GM12872 (cell line): ENCODE measurements around the gene FBXO42.

Experiments
- CTCF ChIP-seq: IDR thresholded peaks from 3 replicates; pipeline ENCODE4 v1.5.1; 2011; ENCODE audit warnings: low read depth, mild to moderate bottlenecking, low read length, moderate library complexity; ENCODE audit not compliant: insufficient read depth

Gene FBXO42

GRCh38 chr1:16253332-16253922 lies 98.9 kb downstream of the FBXO42 start:
- TF ChIP-seq CTCF, result no peak

DNA sequence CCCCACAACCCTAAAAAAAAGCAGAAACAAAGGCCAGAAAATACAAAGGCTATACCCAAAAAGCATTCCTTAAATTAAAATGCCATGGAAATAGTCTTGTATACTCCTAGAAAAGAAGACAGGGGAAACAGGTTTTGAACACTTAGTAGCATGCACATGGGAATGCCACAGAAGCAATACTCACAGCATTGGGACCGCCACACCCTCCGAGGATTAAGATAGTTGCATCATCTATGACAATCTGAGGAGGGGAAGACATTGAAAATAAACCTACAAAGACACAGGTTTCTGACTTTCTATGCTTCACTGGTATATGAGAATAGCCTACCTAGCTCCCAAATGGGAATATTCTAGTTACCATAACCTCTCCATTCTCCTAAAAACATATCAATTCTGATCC lies 99.4 kb downstream of the FBXO42 start:
- TF ChIP-seq CTCF, result no peak

DNA sequence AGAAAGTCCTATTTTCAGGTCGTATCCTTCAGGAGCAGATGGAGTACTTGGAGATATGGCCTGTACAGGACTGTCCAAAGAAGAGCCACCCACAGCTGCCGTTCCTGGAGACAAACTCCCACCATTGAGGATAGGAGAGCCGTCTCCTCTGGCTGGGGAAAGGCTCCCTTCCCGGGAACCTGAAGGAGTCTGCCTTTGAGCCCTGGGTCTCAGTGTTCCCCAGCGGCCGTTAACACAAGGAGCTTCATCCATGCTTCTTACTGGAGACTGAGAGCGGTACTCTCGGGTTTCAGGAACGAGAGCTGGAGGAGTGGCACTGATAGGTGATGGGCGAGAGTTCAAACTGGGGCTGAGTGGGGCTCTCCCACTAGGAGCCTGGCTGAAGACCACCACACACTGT lies 100.9 kb downstream of the FBXO42 start:
- no peak for TF ChIP-seq CTCF

DNA sequence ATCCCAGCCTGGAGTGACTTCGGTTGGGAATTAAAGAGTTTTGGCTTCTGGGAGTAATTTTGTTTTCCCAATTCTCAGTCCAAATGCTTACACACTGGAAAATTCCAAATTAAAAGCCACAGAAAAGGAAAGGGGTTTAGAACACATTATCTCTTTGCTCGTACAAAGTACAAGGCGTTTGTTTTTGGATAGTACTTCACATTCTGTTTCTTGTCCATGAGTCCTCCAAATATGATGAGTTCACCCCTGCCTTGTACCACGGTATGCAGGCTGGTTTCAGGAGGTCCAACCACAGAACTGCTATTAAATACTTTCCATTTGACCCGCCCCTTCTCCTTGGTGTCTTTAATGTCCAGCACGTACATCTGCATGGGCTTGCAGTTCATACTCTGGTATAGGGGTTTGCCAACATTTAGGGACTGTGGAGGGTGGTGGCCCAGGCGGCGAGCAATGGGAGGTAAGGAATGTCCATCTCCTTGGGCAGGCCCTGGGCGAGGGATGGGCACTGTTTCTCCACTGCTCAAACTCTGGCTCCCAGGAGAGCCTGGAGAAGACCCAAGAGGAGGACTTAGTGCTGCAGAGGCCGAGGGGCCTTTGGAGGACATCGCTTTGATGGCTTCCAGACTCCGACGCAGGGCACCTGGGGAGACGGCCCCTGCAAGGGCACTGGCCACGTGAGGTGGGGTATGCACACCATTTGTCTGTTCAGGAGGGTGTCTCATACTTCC lies 101.6 kb downstream of the FBXO42 start:
- TF ChIP-seq CTCF, result no peak

- TF ChIP-seq CTCF, result no peak
These were observed 102.6 kb downstream of the FBXO42 start for GRCh38 chr1:16249596-16250241.

- TF ChIP-seq CTCF, result no peak
These were observed 103.4 kb downstream of the FBXO42 start for GRCh38 chr1:16248603-16249516.

GRCh38 chr1:16248007-16248436 lies 104.3 kb downstream of the FBXO42 start:
- no peak for TF ChIP-seq CTCF
